ENCODE measurements around the gene PPM1J. TPM values are rescaled to one million over a fixed set of nuclear protein-coding genes. Genes with fewer than 3 reads are reported as not detected.
A peak's percentile ranks its signal among the peaks of the same experiment; 100 is the strongest.

Gene PPM1J
- total and polyA plus RNA-seq, 2 of the 13 experiments (the other 11 are each of a cell fraction or from before 2014, with no cell fraction given) = 0.07 to 0.22 TPM

GRCh38 chr1:112704934-112705627 is 10.1 kb downstream of the PPM1J start:
- peak overlapping the region; percentile 61 to 99 (median 96) for H3K4me3 ChIP-seq (replicated peaks in 1 of 3; ENCODE audit: insufficient read depth in 1 of 3, low read depth in 2 of 3, low read length in 3 of 3)
- H3K9ac ChIP-seq (ENCODE audit: insufficient read depth, low read depth, low read length) = peak overlapping the region; percentile 85
- peak overlapping the region; percentile 94 for H3K4me2 ChIP-seq (ENCODE audit: low read depth, low read length)
- in situ Hi-C loops (cut with HindIII; ENCODE audit: extremely low pct_ligation_motif_present, low pct_unique_long_range_greater_than_20kb) = loop anchor here (5.0 to 25.0 kb wide), 5 partner anchors 33 to 332 kb away; partner anchors contain the start of genes CAPZA1, MOV10, ST7L and WNT2B
- peak overlapping the region; percentile 78 for H3K27ac ChIP-seq (ENCODE audit: extremely low read length, insufficient read depth, low read length)
- ChIA-PET POLR2A (interaction anchor here (0.6 to 9.2 kb wide), 12 partner anchors 9 to 369 kb away, joined by 3 to 251 read pairs (median 3); partner anchors contain the start of genes CAPZA1, CTTNBP2NL, MOV10 and PPM1J), CTCF (ENCODE audit: low intra/inter-chr PET ratio, low total read pairs) (no interaction called here)
- under 1% methylated on average over 13 of the region's 13 CpGs for WGBS (ENCODE audit: low lambda C conversion rate)
- FAIRE-seq = peak; percentile 93
- peak; percentile 60 for ATAC-seq
- intact Hi-C loops (cut with micrococcal nuclease; ENCODE audit: unreplicated experiment) = no loop called here
- H2AFZ ChIP-seq (ENCODE audit: low read length) = no peak overlapping the region
- H3K27me3 ChIP-seq (ENCODE audit: control insufficient read depth in 1 of 2, insufficient read depth in 2 of 2, low read length in 2 of 2) = peaks cover 0 to 22% of the 10 kb centered on the region in 2 experiments; a peak in 1 of 5 replicates
- peak; percentile 84 for DNase-seq (ENCODE audit: low spot score)
- no peaks in the 10 kb centered on the region for H4K20me1 ChIP-seq (ENCODE audit: insufficient read depth, low read length)
- no peaks in the 10 kb centered on the region for H3K9me3 ChIP-seq (ENCODE audit: low read length)
- peaks cover 22% of the 10 kb centered on the region for H3K79me2 ChIP-seq (ENCODE audit: insufficient read depth, low read length)
- H3K4me1 ChIP-seq (ENCODE audit: insufficient read depth, low read length) = peaks cover 61% of the 10 kb centered on the region
- peaks cover 3 to 23% of the 10 kb centered on the region in 2 experiments; a peak in 4 of 5 replicates for H3K36me3 ChIP-seq (replicated peaks in 1 of 2; ENCODE audit: control insufficient read depth in 1 of 2, insufficient read depth in 2 of 2, low read length in 2 of 2)
- no TSS peak for BruUV-seq (replicated peaks)
- TF ChIP-seq YEATS4 (CRISPR knock-in tag; IDR thresholded peaks at IDR 0.05; ENCODE audit: borderline replicate concordance) = 0 out of 2 replicates have a peak, but pooled peaks have one; percentile 43
- TF ChIP-seq, protein P1, sequence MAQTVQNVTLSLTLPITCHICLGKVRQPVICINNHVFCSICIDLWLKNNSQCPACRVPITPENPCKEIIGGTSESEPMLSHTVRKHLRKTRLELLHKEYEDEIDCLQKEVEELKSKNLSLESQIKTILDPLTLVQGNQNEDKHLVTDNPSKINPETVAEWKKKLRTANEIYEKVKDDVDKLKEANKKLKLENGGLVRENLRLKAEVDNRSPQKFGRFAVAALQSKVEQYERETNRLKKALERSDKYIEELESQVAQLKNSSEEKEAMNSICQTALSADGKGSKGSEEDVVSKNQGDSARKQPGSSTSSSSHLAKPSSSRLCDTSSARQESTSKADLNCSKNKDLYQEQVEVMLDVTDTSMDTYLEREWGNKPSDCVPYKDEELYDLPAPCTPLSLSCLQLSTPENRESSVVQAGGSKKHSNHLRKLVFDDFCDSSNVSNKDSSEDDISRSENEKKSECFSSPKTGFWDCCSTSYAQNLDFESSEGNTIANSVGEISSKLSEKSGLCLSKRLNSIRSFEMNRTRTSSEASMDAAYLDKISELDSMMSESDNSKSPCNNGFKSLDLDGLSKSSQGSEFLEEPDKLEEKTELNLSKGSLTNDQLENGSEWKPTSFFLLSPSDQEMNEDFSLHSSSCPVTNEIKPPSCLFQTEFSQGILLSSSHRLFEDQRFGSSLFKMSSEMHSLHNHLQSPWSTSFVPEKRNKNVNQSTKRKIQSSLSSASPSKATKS (CRISPR knock-in tag; IDR thresholded peaks at IDR 0.05) = no peak
- TF ChIP-seq SALL2 (CRISPR knock-in tag; IDR thresholded peaks at IDR 0.05) = peak; percentile 65; the same call in 1 of the 2 replicates
- no peak for TF ChIP-seq KDM5A (IDR thresholded peaks at IDR 0.05; ENCODE audit: borderline replicate concordance, low read length)
- 0 out of 2 replicates have a peak, but pooled peaks have one; percentile 53 for TF ChIP-seq ZNF337 (CRISPR knock-in tag; IDR thresholded peaks at IDR 0.05; ENCODE audit: borderline replicate concordance, low read depth)
- TF ChIP-seq, protein P2, sequence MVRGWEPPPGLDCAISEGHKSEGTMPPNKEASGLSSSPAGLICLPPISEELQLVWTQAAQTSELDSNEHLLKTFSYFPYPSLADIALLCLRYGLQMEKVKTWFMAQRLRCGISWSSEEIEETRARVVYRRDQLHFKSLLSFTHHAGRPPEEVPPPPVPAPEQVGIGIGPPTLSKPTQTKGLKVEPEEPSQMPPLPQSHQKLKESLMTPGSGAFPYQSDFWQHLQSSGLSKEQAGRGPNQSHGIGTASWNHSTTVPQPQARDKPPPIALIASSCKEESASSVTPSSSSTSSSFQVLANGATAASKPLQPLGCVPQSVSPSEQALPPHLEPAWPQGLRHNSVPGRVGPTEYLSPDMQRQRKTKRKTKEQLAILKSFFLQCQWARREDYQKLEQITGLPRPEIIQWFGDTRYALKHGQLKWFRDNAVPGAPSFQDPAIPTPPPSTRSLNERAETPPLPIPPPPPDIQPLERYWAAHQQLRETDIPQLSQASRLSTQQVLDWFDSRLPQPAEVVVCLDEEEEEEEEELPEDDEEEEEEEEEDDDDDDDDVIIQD (CRISPR knock-in tag; IDR thresholded peaks at IDR 0.05; ENCODE audit: low read depth) = no peak
- peak; percentile 8; the same call in 1 of the 2 replicates for TF ChIP-seq HOXA3 (CRISPR knock-in tag; IDR thresholded peaks at IDR 0.05)
- TF ChIP-seq HMGXB4 (CRISPR knock-in tag; IDR thresholded peaks at IDR 0.05; ENCODE audit: borderline replicate concordance in 1 of 2, low read depth in 1 of 2) = 0 out of 4 replicates have a peak, but pooled peaks of 1 of the 2 experiments have one; percentile 36
- TF ChIP-seq ZBTB20 (CRISPR knock-in tag; IDR thresholded peaks at IDR 0.05; ENCODE audit: borderline replicate concordance, low read depth) = no peak
- TF ChIP-seq ZNF878 (CRISPR knock-in tag; IDR thresholded peaks at IDR 0.05) = peak; percentile 69; the same call in 1 of the 2 replicates
- peak; percentile 85 for TF ChIP-seq HNF4A (CRISPR knock-in tag; IDR thresholded peaks at IDR 0.05)
- 0 out of 2 replicates have a peak, but pooled peaks have one; percentile 3 for TF ChIP-seq ZSCAN31 (CRISPR knock-in tag; IDR thresholded peaks at IDR 0.05; ENCODE audit: low read depth)

Measured in HepG2 (cell line).